ENCODE data around the gene PRSS2. TPM values are rescaled to one million over a fixed set of nuclear protein-coding genes. Genes with fewer than 3 reads are reported as not detected.

PRSS2 gene
- total RNA-seq, 3 donors from 2014 or later (not counting 1 experiment from before 2014, with no cell fraction given), result not detected

DNA sequence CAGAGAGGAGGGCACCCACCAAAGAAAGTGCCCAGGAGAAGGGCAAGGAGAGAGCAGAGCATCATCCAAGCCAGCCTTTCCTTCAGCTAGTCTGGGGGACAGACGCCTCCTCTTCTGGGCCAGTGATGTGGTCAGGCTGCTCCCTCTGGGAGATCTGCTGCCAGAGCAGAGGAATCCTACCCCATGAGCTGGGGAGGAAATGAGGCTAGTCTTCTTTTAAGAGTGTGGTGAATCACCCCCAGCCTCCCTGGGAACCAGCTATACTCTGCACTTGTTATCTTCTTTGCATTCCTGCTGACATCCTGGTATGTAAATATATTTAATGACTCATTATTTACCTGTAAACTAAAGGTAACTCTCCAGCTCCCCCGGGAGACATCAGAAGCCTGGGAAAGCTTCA lies 42.5 kb downstream of the PRSS2 start:
- Mint-ChIP-seq H3K36me3 (no peaks in the 10 kb centered on the region), H3K27ac (no peak overlapping the region), H3K27me3 (ENCODE audit: low read depth in 2 of 2) (peaks cover 3 to 8% of the 10 kb centered on the region in 2 donors), H3K9me3 (no peaks in the 10 kb centered on the region), H3K4me1 (peaks cover 33% of the 10 kb centered on the region in 2 donors), H3K4me3 (no peak overlapping the region)
- intact Hi-C loops (cut with micrococcal nuclease), result loop anchor here (5.0 kb wide), 1 partner anchor 126 kb away; no protein-coding TSS in a partner anchor
- no peaks in the 10 kb centered on the region for H3K27me3 ChIP-seq (ENCODE audit: control insufficient read depth, insufficient read depth, low read length)
- H3K4me1 ChIP-seq (ENCODE audit: control insufficient read depth, insufficient read depth, low read length), result peaks cover 30% of the 10 kb centered on the region
- no peak for ATAC-seq
- no peak overlapping the region for H3K27ac ChIP-seq (ENCODE audit: low read length)
- peak in 1 of 2 donors; percentile 39 for DNase-seq
- H3K36me3 ChIP-seq (ENCODE audit: control insufficient read depth, insufficient read depth, low read length), result no peaks in the 10 kb centered on the region
- 73% methylated on average over 2 of the region's 2 CpGs for WGBS (ENCODE audit: insufficient coverage)
- TF ChIP-seq, protein P1, sequence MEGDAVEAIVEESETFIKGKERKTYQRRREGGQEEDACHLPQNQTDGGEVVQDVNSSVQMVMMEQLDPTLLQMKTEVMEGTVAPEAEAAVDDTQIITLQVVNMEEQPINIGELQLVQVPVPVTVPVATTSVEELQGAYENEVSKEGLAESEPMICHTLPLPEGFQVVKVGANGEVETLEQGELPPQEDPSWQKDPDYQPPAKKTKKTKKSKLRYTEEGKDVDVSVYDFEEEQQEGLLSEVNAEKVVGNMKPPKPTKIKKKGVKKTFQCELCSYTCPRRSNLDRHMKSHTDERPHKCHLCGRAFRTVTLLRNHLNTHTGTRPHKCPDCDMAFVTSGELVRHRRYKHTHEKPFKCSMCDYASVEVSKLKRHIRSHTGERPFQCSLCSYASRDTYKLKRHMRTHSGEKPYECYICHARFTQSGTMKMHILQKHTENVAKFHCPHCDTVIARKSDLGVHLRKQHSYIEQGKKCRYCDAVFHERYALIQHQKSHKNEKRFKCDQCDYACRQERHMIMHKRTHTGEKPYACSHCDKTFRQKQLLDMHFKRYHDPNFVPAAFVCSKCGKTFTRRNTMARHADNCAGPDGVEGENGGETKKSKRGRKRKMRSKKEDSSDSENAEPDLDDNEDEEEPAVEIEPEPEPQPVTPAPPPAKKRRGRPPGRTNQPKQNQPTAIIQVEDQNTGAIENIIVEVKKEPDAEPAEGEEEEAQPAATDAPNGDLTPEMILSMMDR (IDR thresholded peaks at IDR 0.05), result no peak
- H3K4me3 ChIP-seq (ENCODE audit: low read length), result no peak overlapping the region
- no peaks in the 10 kb centered on the region for H3K9me3 ChIP-seq (ENCODE audit: control insufficient read depth, insufficient read depth, low read length)

DNA sequence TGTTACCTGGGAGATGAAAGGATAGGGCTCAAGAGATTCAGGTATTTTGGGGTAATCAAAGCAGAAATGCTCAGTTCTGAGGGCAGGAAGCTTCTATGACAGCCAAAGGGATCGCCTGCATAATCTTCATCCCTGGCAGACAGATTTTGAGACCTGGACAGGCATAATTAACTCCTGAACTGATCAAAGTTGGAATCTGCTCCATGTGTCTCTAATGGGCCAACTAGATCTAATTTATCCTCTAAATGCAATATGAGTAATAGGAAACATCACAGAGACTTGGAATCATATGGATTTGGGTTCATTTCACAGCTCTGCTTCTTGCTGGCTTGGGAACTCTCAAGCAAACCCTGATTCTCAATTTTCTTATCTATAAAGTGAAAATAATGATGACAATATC lies 42.9 kb downstream of the PRSS2 start:
- Histone ChIP-seq H3K36me3 (ENCODE audit: control insufficient read depth, insufficient read depth, low read length) (no peaks in the 10 kb centered on the region), H3K4me1 (ENCODE audit: control insufficient read depth, insufficient read depth, low read length) (peaks cover 26% of the 10 kb centered on the region), H3K9me3 (ENCODE audit: control insufficient read depth, insufficient read depth, low read length) (no peaks in the 10 kb centered on the region), H3K27me3 (ENCODE audit: control insufficient read depth, insufficient read depth, low read length) (no peaks in the 10 kb centered on the region), H3K27ac (ENCODE audit: low read length) (no peak overlapping the region), H3K4me3 (ENCODE audit: low read length) (no peak overlapping the region)
- Mint-ChIP-seq H3K36me3 (no peaks in the 10 kb centered on the region), H3K4me3 (no peak overlapping the region), H3K9me3 (no peaks in the 10 kb centered on the region), H3K27ac (no peak overlapping the region), H3K27me3 (ENCODE audit: low read depth in 2 of 2) (peaks cover 4 to 12% of the 10 kb centered on the region in 2 donors), H3K4me1 (peaks cover 28% of the 10 kb centered on the region in 2 donors)
- TF ChIP-seq, protein P1 (IDR thresholded peaks at IDR 0.05), result no peak
- WGBS (ENCODE audit: insufficient coverage), result 94% methylated on average over 1 of the region's 1 CpG
- no peak for DNase-seq
- ATAC-seq, result no peak
- intact Hi-C loops (cut with micrococcal nuclease), result loop anchor here (5.0 kb wide), 1 partner anchor 126 kb away; no protein-coding TSS in a partner anchor

DNA sequence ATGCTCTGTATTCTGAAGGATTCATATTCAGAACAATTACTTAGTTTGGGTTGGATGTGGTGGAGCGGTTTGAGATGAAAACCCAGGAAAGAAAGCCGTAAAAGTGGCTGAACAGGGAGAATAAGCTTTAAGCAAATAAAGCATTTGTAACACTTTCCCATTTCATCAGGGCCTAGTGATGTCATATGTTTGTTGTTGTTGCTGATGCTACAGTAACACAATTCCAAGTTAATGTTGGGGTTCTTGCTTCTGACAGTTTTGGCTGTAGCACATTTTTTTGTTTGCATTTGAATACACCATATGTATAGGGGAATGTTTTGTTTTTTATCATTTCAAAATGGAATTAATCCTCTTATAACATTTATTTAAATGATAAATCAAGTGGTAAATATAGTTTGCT lies 43.7 kb downstream of the PRSS2 start:
- Histone ChIP-seq H3K4me3 (ENCODE audit: low read length) (no peak overlapping the region), H3K4me1 (ENCODE audit: control insufficient read depth, insufficient read depth, low read length) (peaks cover 18% of the 10 kb centered on the region), H3K36me3 (ENCODE audit: control insufficient read depth, insufficient read depth, low read length) (no peaks in the 10 kb centered on the region), H3K9me3 (ENCODE audit: control insufficient read depth, insufficient read depth, low read length) (no peaks in the 10 kb centered on the region), H3K27ac (ENCODE audit: low read length) (no peak overlapping the region), H3K27me3 (ENCODE audit: control insufficient read depth, insufficient read depth, low read length) (no peaks in the 10 kb centered on the region)
- no peak for ATAC-seq
- H3K4me3 Mint-ChIP-seq, result no peak overlapping the region
- no peaks in the 10 kb centered on the region for H3K36me3 Mint-ChIP-seq
- H3K27me3 Mint-ChIP-seq (ENCODE audit: low read depth in 2 of 2), result peaks cover 11 to 20% of the 10 kb centered on the region in 2 donors
- TF ChIP-seq, protein P1 (IDR thresholded peaks at IDR 0.05), result no peak
- H3K9me3 Mint-ChIP-seq, result no peaks in the 10 kb centered on the region
- intact Hi-C loops (cut with micrococcal nuclease), result loop anchor here (5.0 kb wide), 1 partner anchor 127 kb away; no protein-coding TSS in a partner anchor
- no peak overlapping the region for H3K27ac Mint-ChIP-seq
- no peak for DNase-seq
- H3K4me1 Mint-ChIP-seq, result peaks cover 20% of the 10 kb centered on the region in 2 donors
- 57% methylated on average over 2 of the region's 2 CpGs for WGBS (ENCODE audit: insufficient coverage)

DNA sequence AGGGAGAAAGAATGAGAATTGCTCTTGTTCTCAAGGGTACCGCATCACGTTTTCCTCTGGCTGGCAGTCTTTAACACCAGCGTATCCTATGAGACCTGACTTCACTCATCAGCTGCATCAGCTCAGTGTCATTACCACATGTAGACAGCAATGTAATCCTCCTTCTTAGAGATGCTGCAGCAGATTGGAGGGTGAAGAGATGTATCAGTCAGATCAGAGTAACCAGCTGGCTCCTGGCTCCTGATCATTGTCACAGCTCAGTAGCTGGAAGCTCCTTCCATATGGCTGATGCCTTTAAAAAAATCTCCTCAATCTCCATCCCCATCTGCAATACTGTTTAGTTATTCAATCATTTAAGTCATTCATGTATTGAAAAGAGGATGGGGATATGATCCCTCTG lies 44.4 kb downstream of the PRSS2 start:
- DNase-seq (peak in 1 of 2 donors; percentile 33), ATAC-seq (no peak)
- H3K27ac Mint-ChIP-seq, result no peak overlapping the region
- H3K27me3 ChIP-seq (ENCODE audit: control insufficient read depth, insufficient read depth, low read length), result no peaks in the 10 kb centered on the region
- H3K4me3 Mint-ChIP-seq, result no peak overlapping the region
- 100% methylated on average over 3 of the region's 3 CpGs for WGBS (ENCODE audit: insufficient coverage)
- no peaks in the 10 kb centered on the region for H3K36me3 Mint-ChIP-seq
- no peak overlapping the region for H3K27ac ChIP-seq (ENCODE audit: low read length)
- H3K4me3 ChIP-seq (ENCODE audit: low read length), result no peak overlapping the region
- H3K4me1 Mint-ChIP-seq, result peaks cover 14% of the 10 kb centered on the region in 2 donors
- peaks cover 11% of the 10 kb centered on the region for H3K4me1 ChIP-seq (ENCODE audit: control insufficient read depth, insufficient read depth, low read length)
- H3K9me3 ChIP-seq (ENCODE audit: control insufficient read depth, insufficient read depth, low read length), result no peaks in the 10 kb centered on the region
- intact Hi-C loops (cut with micrococcal nuclease), result no loop called here
- TF ChIP-seq, protein P1 (IDR thresholded peaks at IDR 0.05), result no peak
- no peaks in the 10 kb centered on the region for H3K36me3 ChIP-seq (ENCODE audit: control insufficient read depth, insufficient read depth, low read length)
- H3K27me3 Mint-ChIP-seq (ENCODE audit: low read depth in 2 of 2), result peaks cover 16 to 25% of the 10 kb centered on the region in 2 donors
- no peaks in the 10 kb centered on the region for H3K9me3 Mint-ChIP-seq

All from natural killer cell (primary cell).